Activated CD4-positive, alpha-beta T cell treated with anti-CD3 and anti-CD28 coated beads, Interleukin-2, amount 10 ng/mL, durations not matched to agents 7 days and 5 days (primary cell): ENCODE results near the gene ERBB4. TPM values are rescaled to one million over a fixed set of nuclear protein-coding genes. Genes with fewer than 3 reads are reported as not detected.

Experiments
- CTCF ChIA-PET: fragments of 350-600 bp; sonication (Branson Sonifier 250); formaldehyde crosslinking; loops from one replicate; lab custom pipeline; 2021; ENCODE audit warnings: antibody characterized with exemption; lab: Charles Lee
- POLR2A ChIA-PET: fragments of 350-600 bp; sonication (Branson Sonifier 250); formaldehyde crosslinking; loops from one replicate; lab custom pipeline; 2021; ENCODE audit warnings: antibody characterized with exemption; lab: Charles Lee
- DNase-seq: peaks from one replicate; pipeline ENCODE4 v3.0.0-alpha.2; 2020
- H3K27ac Mint-ChIP-seq: one replicate; pipeline ENCODE4 v1.8.0; 2021; ENCODE audit warnings: mild to moderate bottlenecking, moderate library complexity, mixed read lengths
- H3K27me3 Mint-ChIP-seq: one replicate; pipeline ENCODE4 v1.8.0; 2021; ENCODE audit warnings: mixed read lengths
- H3K36me3 Mint-ChIP-seq: one replicate; pipeline ENCODE4 v1.8.0; 2021; ENCODE audit warnings: low read depth, mixed read lengths
- H3K4me1 Mint-ChIP-seq: one replicate; pipeline ENCODE4 v1.8.0; 2021; ENCODE audit warnings: mixed read lengths
- H3K4me3 Mint-ChIP-seq: one replicate; pipeline ENCODE4 v1.8.0; 2021; ENCODE audit warnings: mild to moderate bottlenecking, moderate library complexity, mixed read lengths
- H3K9me3 Mint-ChIP-seq: one replicate; pipeline ENCODE4 v1.8.0; 2021; ENCODE audit warnings: mixed read lengths
- total RNA-seq, 2 experiments: library from RNA; stranded (reverse); gene quantifications; one replicate each; pipeline ENCODE4 v1.2.3, GENCODE V29; 2021

Gene ERBB4
- total RNA-seq, 2 experiments from 2014 or later = not detected

- Mint-ChIP-seq H3K4me3 (no peak overlapping the region), H3K36me3 (no peaks in the 10 kb centered on the region), H3K4me1 (no peaks in the 10 kb centered on the region), H3K9me3 (no peaks in the 10 kb centered on the region), H3K27ac (no peak overlapping the region), H3K27me3 (no peaks in the 10 kb centered on the region)
- no peak for DNase-seq
- CTCF ChIA-PET = no interaction called here
- POLR2A ChIA-PET = no interaction called here
Observed at GRCh38 chr2:211939177-211939576, 599.4 kb downstream of the ERBB4 start.

DNA sequence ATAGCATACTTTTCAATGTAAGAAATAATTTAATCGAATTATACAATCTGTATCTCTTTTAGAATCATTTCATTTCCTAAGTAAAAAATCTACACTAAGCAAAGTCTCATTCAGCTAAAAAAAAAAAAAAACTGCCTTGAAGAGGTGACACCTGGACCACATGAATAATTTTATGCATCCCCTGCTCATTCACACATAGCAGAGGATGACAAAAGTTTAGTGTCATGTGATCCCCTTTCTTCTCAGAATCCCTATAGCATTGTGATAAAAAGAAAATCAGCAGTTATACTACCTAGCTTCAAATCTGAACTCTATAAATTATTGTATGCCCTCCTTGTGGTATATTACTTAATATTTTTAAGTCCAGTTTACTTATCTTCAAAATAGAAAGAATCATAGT is 603.8 kb downstream of the ERBB4 start:
- CTCF ChIA-PET = no interaction called here
- peaks cover 4% of the 10 kb centered on the region for H3K4me1 Mint-ChIP-seq

DNA sequence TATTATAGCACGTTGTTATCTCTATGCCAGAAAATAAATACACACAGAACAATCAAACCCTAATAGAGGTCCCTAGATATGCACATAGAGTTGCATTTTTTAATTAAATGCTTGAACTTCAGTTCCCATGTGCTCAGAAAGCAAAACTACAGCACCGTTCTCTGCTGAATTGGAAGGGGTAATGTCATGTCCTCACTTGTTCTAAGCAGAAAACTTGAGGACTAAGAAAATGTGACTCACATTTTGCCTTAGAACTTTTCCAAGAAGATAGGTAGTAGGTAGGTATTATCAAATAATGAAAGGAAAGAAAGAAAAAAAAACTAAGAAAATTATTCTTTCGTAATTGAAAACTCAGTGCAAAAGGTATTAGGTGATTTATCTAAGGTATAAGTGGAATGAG is 607.3 kb downstream of the ERBB4 start:
- no peak overlapping the region for H3K4me3 Mint-ChIP-seq
- no peaks in the 10 kb centered on the region for H3K27me3 Mint-ChIP-seq
- no peak overlapping the region for H3K27ac Mint-ChIP-seq
- no peak for DNase-seq
- peaks cover 4% of the 10 kb centered on the region for H3K4me1 Mint-ChIP-seq
- no peaks in the 10 kb centered on the region for H3K9me3 Mint-ChIP-seq
- POLR2A ChIA-PET = no interaction called here
- CTCF ChIA-PET = no interaction called here
- H3K36me3 Mint-ChIP-seq = no peaks in the 10 kb centered on the region

More for the DNA sequence above, 603.8 kb downstream of the ERBB4 start:
- Mint-ChIP-seq H3K27ac (no peak overlapping the region), H3K9me3 (no peaks in the 10 kb centered on the region), H3K36me3 (no peaks in the 10 kb centered on the region), H3K4me3 (no peak overlapping the region), H3K27me3 (no peaks in the 10 kb centered on the region)
- POLR2A ChIA-PET = no interaction called here
- DNase-seq = no peak

DNA sequence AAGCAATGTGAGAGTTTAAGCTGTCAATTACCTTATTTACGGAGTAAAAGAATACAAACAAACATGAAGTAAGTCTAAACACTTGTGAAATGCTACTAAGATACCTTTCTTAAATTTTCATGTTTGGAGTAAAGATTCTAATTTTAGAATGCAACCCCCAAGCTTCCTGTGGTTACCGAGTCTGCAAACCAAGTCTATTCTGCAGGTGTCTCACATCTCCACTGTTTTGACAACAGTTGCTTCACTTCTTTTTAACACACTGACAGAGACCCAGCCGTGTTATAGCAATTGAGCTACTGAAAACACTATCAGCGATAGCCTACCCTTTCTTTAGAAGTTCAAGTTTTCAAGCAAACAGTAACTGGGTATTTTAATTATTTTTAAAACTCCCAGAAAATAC is 608.3 kb downstream of the ERBB4 start:
- H3K9me3 Mint-ChIP-seq = no peaks in the 10 kb centered on the region

GRCh38 chr2:211928201-211928600 is 610.4 kb downstream of the ERBB4 start:
- peaks cover 4% of the 10 kb centered on the region for H3K4me1 Mint-ChIP-seq
- H3K27ac Mint-ChIP-seq = no peak overlapping the region
- H3K4me3 Mint-ChIP-seq = no peak overlapping the region
- no peaks in the 10 kb centered on the region for H3K27me3 Mint-ChIP-seq
- DNase-seq = no peak
- H3K9me3 Mint-ChIP-seq = no peaks in the 10 kb centered on the region
- no peaks in the 10 kb centered on the region for H3K36me3 Mint-ChIP-seq
- CTCF ChIA-PET = no interaction called here
- POLR2A ChIA-PET = no interaction called here

More for the DNA sequence above, 608.3 kb downstream of the ERBB4 start:
- Mint-ChIP-seq H3K27me3 (no peaks in the 10 kb centered on the region), H3K36me3 (no peaks in the 10 kb centered on the region), H3K4me1 (peaks cover 4% of the 10 kb centered on the region), H3K27ac (no peak overlapping the region), H3K4me3 (no peak overlapping the region)
- peak; percentile 10 for DNase-seq
- ChIA-PET POLR2A (no interaction called here), CTCF (no interaction called here)

- DNase-seq = no peak
- Mint-ChIP-seq H3K4me1 (no peaks in the 10 kb centered on the region), H3K9me3 (no peaks in the 10 kb centered on the region), H3K27me3 (no peaks in the 10 kb centered on the region), H3K27ac (no peak overlapping the region), H3K36me3 (no peaks in the 10 kb centered on the region), H3K4me3 (no peak overlapping the region)
- CTCF ChIA-PET = no interaction called here
- POLR2A ChIA-PET = no interaction called here
Observed at GRCh38 chr2:211923019-211923418, 615.6 kb downstream of the ERBB4 start.

- H3K4me1 Mint-ChIP-seq = no peaks in the 10 kb centered on the region
- CTCF ChIA-PET = no interaction called here
- no peaks in the 10 kb centered on the region for H3K27me3 Mint-ChIP-seq
- no peak overlapping the region for H3K27ac Mint-ChIP-seq
- H3K9me3 Mint-ChIP-seq = no peaks in the 10 kb centered on the region
- DNase-seq = no peak
- H3K4me3 Mint-ChIP-seq = no peak overlapping the region
- H3K36me3 Mint-ChIP-seq = no peaks in the 10 kb centered on the region
- POLR2A ChIA-PET = no interaction called here
Observed at GRCh38 chr2:211903961-211904360, 634.6 kb downstream of the ERBB4 start.

- Mint-ChIP-seq H3K4me3 (no peak overlapping the region), H3K27me3 (no peaks in the 10 kb centered on the region), H3K4me1 (no peaks in the 10 kb centered on the region), H3K27ac (no peak overlapping the region), H3K36me3 (no peaks in the 10 kb centered on the region), H3K9me3 (no peaks in the 10 kb centered on the region)
- CTCF ChIA-PET = no interaction called here
- POLR2A ChIA-PET = no interaction called here
- no peak for DNase-seq
Observed at GRCh38 chr2:211901226-211901846, 637.3 kb downstream of the ERBB4 start.

DNA sequence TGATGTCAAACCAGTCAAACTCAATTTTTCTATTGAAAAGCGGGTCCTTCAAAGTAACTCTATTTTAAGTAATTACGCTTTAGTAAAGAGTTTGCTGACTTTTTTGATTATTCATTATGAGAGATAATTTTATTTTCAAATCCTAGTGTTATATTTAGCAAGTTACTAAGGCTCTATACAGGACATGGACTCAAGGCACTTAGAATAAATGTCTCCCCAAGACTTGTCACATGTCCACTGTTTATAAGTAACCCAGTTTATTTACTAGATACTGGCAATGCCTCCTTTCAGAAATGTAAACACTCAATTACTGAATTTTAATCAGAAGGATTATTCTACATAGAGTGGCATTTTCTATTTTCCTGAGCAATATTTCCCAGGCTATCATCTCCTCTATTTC is 638.1 kb downstream of the ERBB4 start:
- H3K27ac Mint-ChIP-seq = no peak overlapping the region

GRCh38 chr2:211900000-211900399 is 638.6 kb downstream of the ERBB4 start:
- DNase-seq = no peak
- H3K4me3 Mint-ChIP-seq = no peak overlapping the region
- H3K9me3 Mint-ChIP-seq = no peaks in the 10 kb centered on the region
- ChIA-PET POLR2A (no interaction called here), CTCF (no interaction called here)
- H3K27me3 Mint-ChIP-seq = no peaks in the 10 kb centered on the region
- no peaks in the 10 kb centered on the region for H3K36me3 Mint-ChIP-seq
- H3K27ac Mint-ChIP-seq = no peak overlapping the region
- H3K4me1 Mint-ChIP-seq = no peaks in the 10 kb centered on the region

More for the DNA sequence above, 638.1 kb downstream of the ERBB4 start:
- Mint-ChIP-seq H3K9me3 (no peaks in the 10 kb centered on the region), H3K4me3 (no peak overlapping the region), H3K4me1 (no peaks in the 10 kb centered on the region), H3K36me3 (no peaks in the 10 kb centered on the region), H3K27me3 (no peaks in the 10 kb centered on the region)
- CTCF ChIA-PET = no interaction called here
- DNase-seq = no peak
- POLR2A ChIA-PET = no interaction called here

GRCh38 chr2:211898702-211899101 is 639.9 kb downstream of the ERBB4 start:
- Mint-ChIP-seq H3K27ac (no peak overlapping the region), H3K36me3 (no peaks in the 10 kb centered on the region), H3K4me3 (no peak overlapping the region), H3K27me3 (no peaks in the 10 kb centered on the region), H3K4me1 (no peaks in the 10 kb centered on the region), H3K9me3 (no peaks in the 10 kb centered on the region)
- DNase-seq = no peak
- ChIA-PET POLR2A (no interaction called here), CTCF (no interaction called here)

DNA sequence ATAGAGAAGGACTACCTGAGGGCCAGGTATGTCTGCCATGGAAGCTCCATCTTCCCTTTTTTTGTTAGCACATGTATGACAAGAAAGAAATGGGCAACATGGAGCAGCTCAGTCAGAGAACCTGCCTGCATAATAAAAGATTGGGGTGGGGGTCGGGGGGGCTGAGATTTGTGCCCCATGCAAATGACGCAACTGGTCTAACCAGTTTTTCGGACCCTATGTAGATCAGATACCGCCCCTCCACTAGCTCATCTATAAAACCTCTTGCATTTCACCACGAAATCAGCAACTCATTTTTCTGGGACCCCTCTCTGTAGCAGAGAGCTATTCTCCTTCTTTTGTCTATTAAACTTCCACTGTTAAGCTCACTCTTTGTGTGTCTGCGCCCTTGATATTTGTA is 657.2 kb downstream of the ERBB4 start:
- CTCF ChIA-PET = no interaction called here
- Mint-ChIP-seq H3K9me3 (no peaks in the 10 kb centered on the region), H3K4me3 (no peak overlapping the region), H3K4me1 (no peaks in the 10 kb centered on the region), H3K27me3 (no peaks in the 10 kb centered on the region), H3K27ac (no peak overlapping the region), H3K36me3 (no peaks in the 10 kb centered on the region)
- POLR2A ChIA-PET = no interaction called here
- no peak for DNase-seq

DNA sequence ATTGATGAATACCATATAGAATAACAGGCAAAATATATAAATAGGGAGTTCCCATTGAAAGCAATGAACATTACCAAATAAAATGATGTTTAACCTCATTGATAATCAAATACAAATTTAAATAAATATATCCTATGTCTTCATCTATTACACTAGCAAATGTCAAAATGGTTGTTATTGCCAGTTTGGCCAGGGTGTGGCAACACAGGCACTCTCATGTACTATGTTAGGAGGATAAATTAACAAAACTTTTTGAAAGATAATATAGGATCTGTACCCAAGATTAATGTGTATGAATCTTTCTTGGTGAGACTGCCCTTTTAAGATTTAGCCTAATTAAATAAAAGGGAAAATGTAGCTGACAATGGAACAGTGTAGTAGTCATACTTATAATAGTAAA is 659.3 kb downstream of the ERBB4 start:
- ChIA-PET CTCF (no interaction called here), POLR2A (no interaction called here)
- Mint-ChIP-seq H3K4me1 (no peaks in the 10 kb centered on the region), H3K27me3 (no peaks in the 10 kb centered on the region), H3K27ac (no peak overlapping the region), H3K4me3 (no peak overlapping the region), H3K9me3 (no peaks in the 10 kb centered on the region), H3K36me3 (no peaks in the 10 kb centered on the region)
- no peak for DNase-seq

- ChIA-PET CTCF (interaction anchor here (0.7 kb wide), 1 partner anchor 499 kb away, joined by 3 read pairs; no protein-coding TSS in a partner anchor), POLR2A (no interaction called here)
- Mint-ChIP-seq H3K36me3 (no peaks in the 10 kb centered on the region), H3K4me3 (no peak overlapping the region), H3K9me3 (no peaks in the 10 kb centered on the region), H3K4me1 (no peaks in the 10 kb centered on the region), H3K27me3 (no peaks in the 10 kb centered on the region), H3K27ac (no peak overlapping the region)
- DNase-seq = no peak
Observed at GRCh38 chr2:211877061-211877460, 661.5 kb downstream of the ERBB4 start.
